Liver (tissue), 9 donors: Measurements from ENCODE around the gene ATXN1. TPM values are rescaled to one million over a fixed set of nuclear protein-coding genes. Genes with fewer than 3 reads are reported as not detected.

ENCODE experiments used
- DNase-seq: peaks from one replicate; pipeline ENCODE4 v3.0.0-alpha.2; 2017; ENCODE audit warnings: low spot score
- H3K27ac ChIP-seq, 2 donors: one replicate each; pipeline ENCODE4 v1.7.0; 2013; ENCODE audit warnings: inconsistent platforms in 2 of 2, low read length in 2 of 2, control low read depth in 1 of 2, low read depth in 1 of 2, mild to moderate bottlenecking in 1 of 2
- H3K27me3 ChIP-seq, 4 donors: one replicate each; pipeline versions ENCODE4 v1.6.1 to v1.7.0; 2013; ENCODE audit warnings: low read length in 3 of 4, inconsistent platforms in 1 of 4, mild to moderate bottlenecking in 1 of 4, moderate library complexity in 1 of 4; ENCODE audit not compliant: control insufficient read depth in 4 of 4, insufficient read depth in 4 of 4
- H3K36me3 ChIP-seq, 4 donors: one replicate each; pipeline versions ENCODE4 v1.6.1 to v1.7.0; 2013; ENCODE audit warnings: low read length in 3 of 4, mild to moderate bottlenecking in 3 of 4, low read depth in 1 of 4, moderate library complexity in 1 of 4; ENCODE audit not compliant: control insufficient read depth in 4 of 4, insufficient read depth in 3 of 4
- H3K4me1 ChIP-seq, 4 donors: one replicate each; pipeline versions ENCODE4 v1.6.1 to v1.7.0; 2013; ENCODE audit warnings: low read length in 3 of 4, mild to moderate bottlenecking in 3 of 4, moderate library complexity in 1 of 4; ENCODE audit not compliant: control insufficient read depth in 4 of 4, insufficient read depth in 4 of 4
- H3K4me3 ChIP-seq, 3 donors: one replicate each; pipeline versions ENCODE4 v1.6.1 to v1.7.0; 2013; ENCODE audit warnings: low read length in 3 of 3, control low read depth in 1 of 3, low read depth in 1 of 3, mild to moderate bottlenecking in 1 of 3
- H3K9ac ChIP-seq, 2 donors: one replicate each; pipeline ENCODE4 v1.7.0; 2013; ENCODE audit warnings: low read length in 2 of 2, mild to moderate bottlenecking in 2 of 2, moderate library complexity in 2 of 2, control low read depth in 1 of 2, low read depth in 1 of 2
- H3K9me3 ChIP-seq, 4 donors: one replicate each; pipeline versions ENCODE4 v1.6.1 to v1.7.0; 2013; ENCODE audit warnings: low read length in 3 of 4; ENCODE audit not compliant: control insufficient read depth in 4 of 4
- ATF3 ChIP-seq: IDR thresholded peaks from 2 replicates; pipeline ENCODE4 v1.6.1; 2016; ENCODE audit warnings: antibody characterized with exemption
- EGR1 ChIP-seq, 2 donors: IDR thresholded peaks; 2 replicates each; pipeline ENCODE4 v1.6.1; 2016 to 2018; ENCODE audit warnings: antibody characterized with exemption in 2 of 2, low read depth in 2 of 2
- FOXA1 ChIP-seq: IDR thresholded peaks from 2 replicates; pipeline ENCODE4 v1.6.1; 2016; ENCODE audit warnings: antibody characterized with exemption
- FOXA2 ChIP-seq: IDR thresholded peaks from 2 replicates; pipeline ENCODE4 v1.6.1; 2016; ENCODE audit warnings: antibody characterized with exemption
- GABPA ChIP-seq, 2 donors: IDR thresholded peaks in 1 of 2; conservative IDR thresholded peaks in 1 of 2; 2 replicates each; pipeline ENCODE4 v1.6.1; 2016; ENCODE audit warnings: antibody characterized with exemption in 2 of 2, mild to moderate bottlenecking in 1 of 2, moderate library complexity in 1 of 2
- HNF4A ChIP-seq, 2 donors: conservative IDR thresholded peaks; 2 replicates each; pipeline ENCODE4 v1.6.1; 2016; ENCODE audit warnings: antibody characterized with exemption in 2 of 2, mild to moderate bottlenecking in 2 of 2
- HNF4G ChIP-seq: IDR thresholded peaks from 2 replicates; pipeline ENCODE4 v1.6.1; 2016; ENCODE audit warnings: antibody characterized with exemption
- JUND ChIP-seq, 2 donors: IDR thresholded peaks; 2 replicates each; pipeline ENCODE4 v1.6.1; 2016; ENCODE audit warnings: antibody characterized with exemption in 2 of 2
- MAX ChIP-seq: IDR thresholded peaks from 2 replicates; pipeline ENCODE4 v1.6.1; 2016; ENCODE audit warnings: antibody characterized with exemption
- NR2F2 ChIP-seq: IDR thresholded peaks from 2 replicates; pipeline ENCODE4 v1.6.1; 2016; ENCODE audit warnings: antibody characterized with exemption
- RAD21 ChIP-seq, 2 donors: IDR thresholded peaks; 2 replicates each; pipeline ENCODE4 v1.6.1; 2016; ENCODE audit warnings: antibody characterized with exemption in 2 of 2, mild to moderate bottlenecking in 2 of 2
- RXRA ChIP-seq, 2 donors: IDR thresholded peaks; 2 replicates each; pipeline ENCODE4 v1.6.1; 2017 to 2018; ENCODE audit warnings: antibody characterized with exemption in 2 of 2, mild to moderate bottlenecking in 1 of 2
- SP1 ChIP-seq: IDR thresholded peaks from 2 replicates; pipeline ENCODE4 v1.6.1; 2018; ENCODE audit warnings: antibody characterized with exemption, mild to moderate bottlenecking
- TAF1 ChIP-seq: conservative IDR thresholded peaks from 2 replicates; pipeline ENCODE4 v1.6.1; 2016; ENCODE audit warnings: antibody characterized with exemption, mild to moderate bottlenecking
- YY1 ChIP-seq: IDR thresholded peaks from 2 replicates; pipeline ENCODE4 v1.6.1; 2016; ENCODE audit warnings: antibody characterized with exemption, mild to moderate bottlenecking
- WGBS: extraction: QIAGEN DNeasy Blood & Tissue Kit; methylation state at CpG from one replicate; pipeline ENCODE4 v1.1.7; 2013; 5-methylcytosine and 5-hydroxymethylcytosine counted together
- polyA plus RNA-seq, 2 donors: library from polyadenylated mRNA; stranded (reverse) in 1 of 2; unstranded in 1 of 2; fragments of 200-250 nt in 1 of 2; fragments of >200 nt in 1 of 2; fragmentation: Nextera tagmentation in 1 of 2; extraction: Ambion mirVana in 1 of 2; gene quantifications; one replicate each; pipeline versions ENCODE4 v1.2.1 to v1.2.3, GENCODE V29; 2013 to 2015
- total RNA-seq, 2 donors: library from RNA; depleted of rRNA; stranded (reverse); fragments of >200 nt; gene quantifications; one replicate each; pipeline ENCODE4 v1.2.3, GENCODE V29; 2014
- TF ChIP-seq, protein P1 (sequence below): fragments of 150-350 bp; IDR thresholded peaks from 2 replicates; pipeline ENCODE4 v1.5.1; 2017; ENCODE audit warnings: improper control_type of control experiment, low read depth, low read length; ENCODE audit not compliant: missing input control
- TF ChIP-seq, protein P2 (sequence below): IDR thresholded peaks from 2 replicates; pipeline ENCODE4 v1.6.1; 2016; ENCODE audit warnings: antibody characterized with exemption
- TF ChIP-seq, protein P3 (sequence below): IDR thresholded peaks from 2 replicates; pipeline ENCODE4 v1.6.1; 2016; ENCODE audit warnings: antibody characterized with exemption, mild to moderate bottlenecking
- donor health status: healthy.
- donor health status: healthy.
- donor health status: healthy.
- donor health status: healthy.
- donor health status: healthy.

The ATXN1 gene
- total and polyA plus RNA-seq, 4 donors: 4.3 to 29.7 (median 8.2) TPM

GRCh38 chr6:16338577-16339264, 422.5 kb downstream of the ATXN1 start:
- H3K9ac ChIP-seq: no peak overlapping the region
- no peak overlapping the region for H3K27ac ChIP-seq
- WGBS: 81% methylated on average over 10 of the region's 10 CpGs
- no peaks in the 10 kb centered on the region for H3K9me3 ChIP-seq
- TF ChIP-seq, protein P1, sequence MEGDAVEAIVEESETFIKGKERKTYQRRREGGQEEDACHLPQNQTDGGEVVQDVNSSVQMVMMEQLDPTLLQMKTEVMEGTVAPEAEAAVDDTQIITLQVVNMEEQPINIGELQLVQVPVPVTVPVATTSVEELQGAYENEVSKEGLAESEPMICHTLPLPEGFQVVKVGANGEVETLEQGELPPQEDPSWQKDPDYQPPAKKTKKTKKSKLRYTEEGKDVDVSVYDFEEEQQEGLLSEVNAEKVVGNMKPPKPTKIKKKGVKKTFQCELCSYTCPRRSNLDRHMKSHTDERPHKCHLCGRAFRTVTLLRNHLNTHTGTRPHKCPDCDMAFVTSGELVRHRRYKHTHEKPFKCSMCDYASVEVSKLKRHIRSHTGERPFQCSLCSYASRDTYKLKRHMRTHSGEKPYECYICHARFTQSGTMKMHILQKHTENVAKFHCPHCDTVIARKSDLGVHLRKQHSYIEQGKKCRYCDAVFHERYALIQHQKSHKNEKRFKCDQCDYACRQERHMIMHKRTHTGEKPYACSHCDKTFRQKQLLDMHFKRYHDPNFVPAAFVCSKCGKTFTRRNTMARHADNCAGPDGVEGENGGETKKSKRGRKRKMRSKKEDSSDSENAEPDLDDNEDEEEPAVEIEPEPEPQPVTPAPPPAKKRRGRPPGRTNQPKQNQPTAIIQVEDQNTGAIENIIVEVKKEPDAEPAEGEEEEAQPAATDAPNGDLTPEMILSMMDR: no peak
- no peak for TF ChIP-seq YY1
- no peak for TF ChIP-seq FOXA1
- TF ChIP-seq FOXA2: no peak
- no peak for TF ChIP-seq JUND (IDR thresholded peaks at IDR 0.05)
- no peak for TF ChIP-seq GABPA (IDR thresholded peaks at IDR 0.05 in 1 of 2, conservative IDR thresholded peaks at IDR 0.05 in 1 of 2)
- no peak for TF ChIP-seq TAF1
- no peak for TF ChIP-seq MAX
- no peak for TF ChIP-seq HNF4A (conservative IDR thresholded peaks at IDR 0.05)
- no peak for TF ChIP-seq RAD21 (IDR thresholded peaks at IDR 0.05)
- no peak for TF ChIP-seq RXRA (IDR thresholded peaks at IDR 0.05)
- TF ChIP-seq HNF4G: no peak
- TF ChIP-seq ATF3: no peak
- TF ChIP-seq, protein P2, sequence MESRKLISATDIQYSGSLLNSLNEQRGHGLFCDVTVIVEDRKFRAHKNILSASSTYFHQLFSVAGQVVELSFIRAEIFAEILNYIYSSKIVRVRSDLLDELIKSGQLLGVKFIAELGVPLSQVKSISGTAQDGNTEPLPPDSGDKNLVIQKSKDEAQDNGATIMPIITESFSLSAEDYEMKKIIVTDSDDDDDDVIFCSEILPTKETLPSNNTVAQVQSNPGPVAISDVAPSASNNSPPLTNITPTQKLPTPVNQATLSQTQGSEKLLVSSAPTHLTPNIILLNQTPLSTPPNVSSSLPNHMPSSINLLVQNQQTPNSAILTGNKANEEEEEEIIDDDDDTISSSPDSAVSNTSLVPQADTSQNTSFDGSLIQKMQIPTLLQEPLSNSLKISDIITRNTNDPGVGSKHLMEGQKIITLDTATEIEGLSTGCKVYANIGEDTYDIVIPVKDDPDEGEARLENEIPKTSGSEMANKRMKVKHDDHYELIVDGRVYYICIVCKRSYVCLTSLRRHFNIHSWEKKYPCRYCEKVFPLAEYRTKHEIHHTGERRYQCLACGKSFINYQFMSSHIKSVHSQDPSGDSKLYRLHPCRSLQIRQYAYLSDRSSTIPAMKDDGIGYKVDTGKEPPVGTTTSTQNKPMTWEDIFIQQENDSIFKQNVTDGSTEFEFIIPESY: no peak
- no peak for TF ChIP-seq NR2F2
- TF ChIP-seq, protein P3, sequence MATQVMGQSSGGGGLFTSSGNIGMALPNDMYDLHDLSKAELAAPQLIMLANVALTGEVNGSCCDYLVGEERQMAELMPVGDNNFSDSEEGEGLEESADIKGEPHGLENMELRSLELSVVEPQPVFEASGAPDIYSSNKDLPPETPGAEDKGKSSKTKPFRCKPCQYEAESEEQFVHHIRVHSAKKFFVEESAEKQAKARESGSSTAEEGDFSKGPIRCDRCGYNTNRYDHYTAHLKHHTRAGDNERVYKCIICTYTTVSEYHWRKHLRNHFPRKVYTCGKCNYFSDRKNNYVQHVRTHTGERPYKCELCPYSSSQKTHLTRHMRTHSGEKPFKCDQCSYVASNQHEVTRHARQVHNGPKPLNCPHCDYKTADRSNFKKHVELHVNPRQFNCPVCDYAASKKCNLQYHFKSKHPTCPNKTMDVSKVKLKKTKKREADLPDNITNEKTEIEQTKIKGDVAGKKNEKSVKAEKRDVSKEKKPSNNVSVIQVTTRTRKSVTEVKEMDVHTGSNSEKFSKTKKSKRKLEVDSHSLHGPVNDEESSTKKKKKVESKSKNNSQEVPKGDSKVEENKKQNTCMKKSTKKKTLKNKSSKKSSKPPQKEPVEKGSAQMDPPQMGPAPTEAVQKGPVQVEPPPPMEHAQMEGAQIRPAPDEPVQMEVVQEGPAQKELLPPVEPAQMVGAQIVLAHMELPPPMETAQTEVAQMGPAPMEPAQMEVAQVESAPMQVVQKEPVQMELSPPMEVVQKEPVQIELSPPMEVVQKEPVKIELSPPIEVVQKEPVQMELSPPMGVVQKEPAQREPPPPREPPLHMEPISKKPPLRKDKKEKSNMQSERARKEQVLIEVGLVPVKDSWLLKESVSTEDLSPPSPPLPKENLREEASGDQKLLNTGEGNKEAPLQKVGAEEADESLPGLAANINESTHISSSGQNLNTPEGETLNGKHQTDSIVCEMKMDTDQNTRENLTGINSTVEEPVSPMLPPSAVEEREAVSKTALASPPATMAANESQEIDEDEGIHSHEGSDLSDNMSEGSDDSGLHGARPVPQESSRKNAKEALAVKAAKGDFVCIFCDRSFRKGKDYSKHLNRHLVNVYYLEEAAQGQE: no peak
- TF ChIP-seq EGR1 (IDR thresholded peaks at IDR 0.05; ENCODE audit: low read depth in 2 of 2): no peak
- TF ChIP-seq SP1: no peak
- peaks cover 0 to 2% (median under 1%) of the 10 kb centered on the region in 4 donors for H3K4me1 ChIP-seq
- no peak for DNase-seq
- H3K4me3 ChIP-seq: no peak overlapping the region
- H3K27me3 ChIP-seq: no peaks in the 10 kb centered on the region
- no peaks in the 10 kb centered on the region for H3K36me3 ChIP-seq
